Neuronal stem cell (in vitro differentiated cells): ENCODE results near the gene STN1.
A peak's percentile ranks its signal among the peaks of the same experiment; 100 is the strongest.

Experiments used
- DNase-seq: peaks from one replicate; pipeline ENCODE4 v3.0.0-alpha.2; 2013; ENCODE audit warnings: low spot score
- H2AFZ ChIP-seq: one replicate; pipeline ENCODE4 v1.6.1; 2013; ENCODE audit warnings: mild to moderate bottlenecking, low read length, inconsistent platforms
- H2AK5ac ChIP-seq: 2 replicates; pipeline ENCODE4 v1.6.1; 2013; ENCODE audit warnings: low read depth, mild to moderate bottlenecking, inconsistent platforms, low read length, moderate library complexity, mixed read lengths
- H2BK120ac ChIP-seq: 2 replicates; pipeline ENCODE4 v1.6.1; 2013; ENCODE audit warnings: low read depth, mild to moderate bottlenecking, inconsistent platforms, low read length, moderate library complexity, mixed read lengths
- H2BK12ac ChIP-seq: one replicate; pipeline ENCODE4 v1.6.1; 2013; ENCODE audit warnings: low read length, inconsistent platforms
- H2BK15ac ChIP-seq: 2 replicates; pipeline ENCODE4 v1.6.1; 2013; ENCODE audit warnings: mild to moderate bottlenecking, low read length, inconsistent platforms, mixed read lengths
- H2BK5ac ChIP-seq: one replicate; pipeline ENCODE4 v1.6.1; 2013; ENCODE audit warnings: inconsistent platforms, mild to moderate bottlenecking, low read length, moderate library complexity
- H3K14ac ChIP-seq: one replicate; pipeline ENCODE4 v1.6.1; 2013; ENCODE audit warnings: low read length, inconsistent platforms
- H3K18ac ChIP-seq: 2 replicates; pipeline ENCODE4 v1.6.1; 2013; ENCODE audit warnings: low read length, inconsistent platforms
- H3K23ac ChIP-seq: 2 replicates; pipeline ENCODE4 v1.6.1; 2013; ENCODE audit warnings: low read depth, mild to moderate bottlenecking, mixed read lengths, low read length, inconsistent platforms; ENCODE audit not compliant: poor library complexity
- H3K27ac ChIP-seq: replicated peaks from 3 replicates; pipeline ENCODE4 v1.5.1; 2013; ENCODE audit warnings: low read length, inconsistent platforms
- H3K27me3 ChIP-seq, 3 experiments: 2 replicates each; pipeline ENCODE4 v1.6.1; 2013; ENCODE audit warnings: low read length in 3 of 3, mild to moderate bottlenecking in 2 of 3, inconsistent platforms in 1 of 3, low read depth in 1 of 3, mixed read lengths in 1 of 3, moderate library complexity in 1 of 3; ENCODE audit not compliant: control insufficient read depth in 3 of 3, insufficient read depth in 3 of 3
- H3K36me3 ChIP-seq, 2 donors: replicated peaks in 1 of 2; 2 replicates each; pipeline ENCODE4 v1.6.1; 2013; ENCODE audit warnings: low read length in 2 of 2; ENCODE audit not compliant: control insufficient read depth in 2 of 2, insufficient read depth in 2 of 2
- H3K4ac ChIP-seq: 2 replicates; pipeline ENCODE4 v1.6.1; 2013; ENCODE audit warnings: inconsistent platforms, mild to moderate bottlenecking, low read length, moderate library complexity
- H3K4me1 ChIP-seq, 2 donors: 1 replicate in 1 of 2; 2 replicates in 1 of 2; pipeline ENCODE4 v1.6.1; 2013; ENCODE audit warnings: low read length in 2 of 2, low read depth in 1 of 2; ENCODE audit not compliant: control insufficient read depth in 2 of 2, insufficient read depth in 1 of 2
- H3K4me2 ChIP-seq: one replicate; pipeline ENCODE4 v1.6.1; 2013; ENCODE audit warnings: mild to moderate bottlenecking, low read length, inconsistent platforms; ENCODE audit not compliant: insufficient read depth, poor library complexity, severe bottlenecking
- H3K4me3 ChIP-seq, 2 donors: 2 replicates each; pipeline ENCODE4 v1.5.1; 2013; ENCODE audit warnings: low read length in 2 of 2, mild to moderate bottlenecking in 2 of 2, inconsistent platforms in 1 of 2, moderate library complexity in 1 of 2
- H3K79me1 ChIP-seq: one replicate; pipeline ENCODE4 v1.6.1; 2013; ENCODE audit warnings: low read depth, mild to moderate bottlenecking, inconsistent platforms, low read length, moderate library complexity
- H3K9ac ChIP-seq: one replicate; pipeline ENCODE4 v1.6.1; 2013; ENCODE audit warnings: mild to moderate bottlenecking, low read depth, low read length, inconsistent platforms; ENCODE audit not compliant: poor library complexity
- H3K9me3 ChIP-seq, 2 donors: replicated peaks in 1 of 2; 2 replicates each; pipeline versions ENCODE3 to v1.6.1; 2013; ENCODE audit warnings: low read length in 2 of 2, mild to moderate bottlenecking in 2 of 2, inconsistent platforms in 1 of 2, low read depth in 1 of 2, mixed read lengths in 1 of 2, moderate library complexity in 1 of 2; ENCODE audit not compliant: control insufficient read depth in 2 of 2, insufficient read depth in 1 of 2
- H4K8ac ChIP-seq: one replicate; pipeline ENCODE4 v1.6.1; 2013; ENCODE audit warnings: low read depth, mild to moderate bottlenecking, inconsistent platforms, low read length, moderate library complexity
- H4K91ac ChIP-seq: one replicate; pipeline ENCODE4 v1.6.1; 2013; ENCODE audit warnings: low read length, low read depth, mild to moderate bottlenecking, inconsistent platforms; ENCODE audit not compliant: poor library complexity
- WGBS, 2 donors: extraction: QIAGEN DNeasy Blood & Tissue Kit; methylation state at CpG; one replicate each; pipeline ENCODE4 v1.1.7; 2013; ENCODE audit warnings: missing lambda C conversion rate in 2 of 2, mixed read lengths in 1 of 2; ENCODE audit not compliant: insufficient read length in 2 of 2, insufficient replicate concordance in 1 of 2; ENCODE audit errors: extremely low coverage in 2 of 2; 5-methylcytosine and 5-hydroxymethylcytosine counted together

Gene STN1

GRCh38 chr10:103841519-103841918, 76.5 kb downstream of the STN1 start:
- Histone ChIP-seq H2BK15ac (no peak overlapping the region), H2BK5ac (no peak overlapping the region), H2BK120ac (no peak overlapping the region), H3K4ac (no peak overlapping the region), H3K4me3 (no peak overlapping the region), H2AK5ac (no peak overlapping the region), H3K9me3 (no peaks in the 10 kb centered on the region), H3K18ac (peak overlapping the region; percentile 72), H3K27me3 (no peaks in the 10 kb centered on the region), H2BK12ac (no peak overlapping the region), H3K36me3 (no peaks in the 10 kb centered on the region), H4K8ac (no peak overlapping the region), H2AFZ (no peak overlapping the region), H3K23ac (no peak overlapping the region), H3K27ac (no peak overlapping the region), H3K4me2 (no peak overlapping the region), H4K91ac (no peak overlapping the region), H3K9ac (no peak overlapping the region), H3K79me1 (no peaks in the 10 kb centered on the region), H3K4me1 (peaks cover 17 to 19% of the 10 kb centered on the region in 2 donors), H3K14ac (no peak overlapping the region)
- no CpG with 5 or more reads among the region's 7 CpGs for WGBS, 2 donors
- DNase-seq, result no peak

- no peaks in the 10 kb centered on the region for H3K27me3 ChIP-seq
- no peak overlapping the region for H2BK5ac ChIP-seq
- H2BK120ac ChIP-seq, result no peak overlapping the region
- H3K18ac ChIP-seq, result no peak overlapping the region
- no CpG with 5 or more reads among the region's 4 CpGs for WGBS, 2 donors
- no peak overlapping the region for H2BK12ac ChIP-seq
- no peak overlapping the region for H3K27ac ChIP-seq
- H2AK5ac ChIP-seq, result no peak overlapping the region
- H3K14ac ChIP-seq, result no peak overlapping the region
- H3K79me1 ChIP-seq, result no peaks in the 10 kb centered on the region
- H3K4ac ChIP-seq, result no peak overlapping the region
- no peak overlapping the region for H3K9ac ChIP-seq
- no peak overlapping the region for H4K91ac ChIP-seq
- H3K4me1 ChIP-seq, result peaks cover 16 to 19% of the 10 kb centered on the region in 2 donors
- no peak overlapping the region for H4K8ac ChIP-seq
- H3K23ac ChIP-seq, result no peak overlapping the region
- H3K9me3 ChIP-seq, result no peaks in the 10 kb centered on the region
- H2AFZ ChIP-seq, result no peak overlapping the region
- no peak overlapping the region for H2BK15ac ChIP-seq
- no peak overlapping the region for H3K4me2 ChIP-seq
- no peaks in the 10 kb centered on the region for H3K36me3 ChIP-seq
- H3K4me3 ChIP-seq, result no peak overlapping the region
- DNase-seq, result no peak
Measured at GRCh38 chr10:103840740-103841070, 77.3 kb downstream of the STN1 start.

GRCh38 chr10:103839872-103840739, 77.9 kb downstream of the STN1 start:
- Histone ChIP-seq H2BK12ac (no peak overlapping the region), H2AFZ (no peak overlapping the region), H3K36me3 (no peaks in the 10 kb centered on the region), H3K9ac (no peak overlapping the region), H2BK15ac (peak overlapping the region; percentile 79), H3K4me2 (no peak overlapping the region), H4K8ac (no peak overlapping the region), H4K91ac (no peak overlapping the region), H2AK5ac (peak overlapping the region; percentile 39), H3K23ac (no peak overlapping the region), H3K4ac (no peak overlapping the region), H3K18ac (peak overlapping the region; percentile 84), H3K27me3 (no peaks in the 10 kb centered on the region), H2BK5ac (peak overlapping the region; percentile 28), H3K14ac (peak overlapping the region; percentile 39), H3K4me3 (no peak overlapping the region), H2BK120ac (no peak overlapping the region), H3K79me1 (no peaks in the 10 kb centered on the region), H3K9me3 (no peaks in the 10 kb centered on the region), H3K27ac (no peak overlapping the region), H3K4me1 (peaks cover 16 to 21% of the 10 kb centered on the region in 2 donors)
- WGBS, 2 donors, result no CpG with 5 or more reads among the region's 18 CpGs
- no peak for DNase-seq

GRCh38 chr10:103839519-103839871, 78.5 kb downstream of the STN1 start:
- Histone ChIP-seq H2AFZ (no peak overlapping the region), H3K27me3 (no peaks in the 10 kb centered on the region), H2BK5ac (peak overlapping the region; percentile 28), H2AK5ac (peak overlapping the region; percentile 39), H3K36me3 (no peaks in the 10 kb centered on the region), H3K9ac (no peak overlapping the region), H3K4me3 (no peak overlapping the region), H3K14ac (peak overlapping the region; percentile 39), H2BK120ac (no peak overlapping the region), H3K23ac (no peak overlapping the region), H3K4me1 (peaks cover 16 to 22% of the 10 kb centered on the region in 2 donors), H2BK15ac (peak overlapping the region; percentile 79), H4K8ac (no peak overlapping the region), H3K9me3 (no peaks in the 10 kb centered on the region), H3K27ac (no peak overlapping the region), H3K4me2 (no peak overlapping the region), H3K18ac (peak overlapping the region; percentile 84), H3K79me1 (no peaks in the 10 kb centered on the region), H4K91ac (no peak overlapping the region), H2BK12ac (no peak overlapping the region), H3K4ac (no peak overlapping the region)
- no CpG with 5 or more reads among the region's 9 CpGs for WGBS, 2 donors
- no peak for DNase-seq
